Endothelial cell of umbilical vein (primary cell): ENCODE measurements around the gene MYCBP2. TPM values are rescaled to one million over a fixed set of nuclear protein-coding genes. Genes with fewer than 3 reads are reported as not detected.

Experiments
- BruUV-seq: library from RNA; stranded (reverse); fragments of 400-500 nt; replicated peaks from 2 replicates; lab custom pipeline; 2021; lab: Mats Ljungman, UMichigan
- CTCF ChIA-PET: fragments of 300-600, 350-600 bp; sonication (Branson Sonifier 250); formaldehyde crosslinking; loops from one replicate; lab custom pipeline; 2021; ENCODE audit warnings: antibody characterized with exemption, inconsistent platforms; lab: Charles Lee
- POLR2A ChIA-PET: fragments of 300-600, 350-600 bp; sonication (Branson Sonifier 250); formaldehyde crosslinking; loops from one replicate; lab custom pipeline; 2021; ENCODE audit warnings: antibody characterized with exemption, inconsistent platforms; lab: Charles Lee
- DNase-seq: peaks from one replicate; pipeline ENCODE4 v3.0.0-alpha.2; 2011; ENCODE audit warnings: low read depth, low spot score
- FAIRE-seq: peaks from 2 replicates; lab custom pipeline; 2011; peaks lifted over from hg19 to GRCh38; lab: Jason Lieb, UNC
- H2AFZ ChIP-seq: 2 replicates; pipeline ENCODE4 v1.6.0; 2012; ENCODE audit warnings: low read depth, low read length, control low read depth, inconsistent platforms
- H3K27ac ChIP-seq: 2 replicates; pipeline ENCODE4 v1.5.1; 2011; ENCODE audit warnings: low read depth, mild to moderate bottlenecking, control low read depth, low read length, moderate library complexity; ENCODE audit not compliant: insufficient read depth
- H3K27me3 ChIP-seq, 2 experiments: 2 replicates each; pipeline versions ENCODE4 v1.6.0 to v1.6.1; 2011; ENCODE audit warnings: low read length in 2 of 2, mixed read lengths in 1 of 2; ENCODE audit not compliant: control insufficient read depth in 2 of 2, insufficient read depth in 2 of 2
- H3K36me3 ChIP-seq, 2 experiments: 2 replicates in 1 of 2; 3 replicates in 1 of 2; pipeline ENCODE4 v1.5.1; 2011; ENCODE audit warnings: low read length in 2 of 2, mild to moderate bottlenecking in 1 of 2, moderate library complexity in 1 of 2; ENCODE audit not compliant: control insufficient read depth in 2 of 2, insufficient read depth in 2 of 2; ENCODE audit errors: extremely low read depth in 1 of 2
- H3K4me1 ChIP-seq: 3 replicates; pipeline ENCODE4 v1.5.1; 2011; ENCODE audit warnings: mild to moderate bottlenecking, low read length; ENCODE audit not compliant: control insufficient read depth, insufficient read depth; ENCODE audit errors: extremely low read depth
- H3K4me2 ChIP-seq: 2 replicates; pipeline ENCODE4 v1.6.1; 2011; ENCODE audit warnings: low read length, control low read depth, mixed read lengths; ENCODE audit not compliant: insufficient read depth
- H3K4me3 ChIP-seq, 3 experiments: fragments of 200-600 bp in 1 of 3; sonication (generic), shearing (Covaris generic) in 1 of 3; replicated peaks in 1 of 3; 2 replicates each; pipeline ENCODE4 v1.5.1; 2011 to 2016; ENCODE audit warnings: control low read depth in 3 of 3, low read length in 3 of 3, mild to moderate bottlenecking in 2 of 3, inconsistent platforms in 1 of 3, low read depth in 1 of 3, moderate library complexity in 1 of 3; ENCODE audit not compliant: insufficient read depth in 1 of 3
- H3K79me2 ChIP-seq: 2 replicates; pipeline ENCODE4 v1.6.0; 2012; ENCODE audit warnings: low read length, inconsistent platforms; ENCODE audit not compliant: control insufficient read depth, insufficient read depth
- H3K9ac ChIP-seq: replicated peaks from 2 replicates; pipeline ENCODE3; 2011; ENCODE audit warnings: low read length, control low read depth; ENCODE audit not compliant: insufficient read depth; ENCODE audit errors: extremely low read depth
- H3K9me1 ChIP-seq: replicated peaks from 3 replicates; pipeline ENCODE4 v1.6.0; 2011; ENCODE audit warnings: mild to moderate bottlenecking, low read length; ENCODE audit not compliant: control insufficient read depth, insufficient read depth; ENCODE audit errors: extremely low read depth
- H3K9me3 ChIP-seq: replicated peaks from 2 replicates; pipeline ENCODE4 v1.5.1; 2012; ENCODE audit warnings: low read length, inconsistent platforms; ENCODE audit not compliant: control insufficient read depth, insufficient read depth
- H4K20me1 ChIP-seq: replicated peaks from 2 replicates; pipeline ENCODE3; 2011; ENCODE audit warnings: mild to moderate bottlenecking, low read length; ENCODE audit not compliant: control insufficient read depth, insufficient read depth; ENCODE audit errors: extremely low read depth
- EZH2 ChIP-seq: IDR thresholded peaks from 2 replicates; pipeline ENCODE4 v1.6.1; 2012; ENCODE audit warnings: borderline replicate concordance, low read depth, mild to moderate bottlenecking, moderate library complexity, low read length, inconsistent platforms; ENCODE audit not compliant: severe bottlenecking
- FOS ChIP-seq: IDR thresholded peaks from 2 replicates; pipeline ENCODE4 v1.6.1; 2011; ENCODE audit warnings: mild to moderate bottlenecking, low read length, moderate library complexity, borderline replicate concordance; ENCODE audit not compliant: insufficient read depth
- GATA2 ChIP-seq: IDR thresholded peaks from 2 replicates; pipeline ENCODE4 v1.7.0; 2011; ENCODE audit warnings: low read depth, mild to moderate bottlenecking, moderate library complexity, mixed read lengths, low read length; ENCODE audit not compliant: insufficient read length, insufficient read depth
- JUN ChIP-seq: IDR thresholded peaks from 2 replicates; pipeline ENCODE4 v1.6.1; 2011; ENCODE audit warnings: borderline replicate concordance, low read depth; ENCODE audit not compliant: insufficient read length, insufficient read depth
- MYC ChIP-seq: IDR thresholded peaks from one replicate; pipeline ENCODE4 v1.6.1; 2011; ENCODE audit warnings: mild to moderate bottlenecking, low read depth, low read length
- POLR2A ChIP-seq: IDR thresholded peaks from 2 replicates; pipeline ENCODE4 v1.6.1; 2012; ENCODE audit warnings: low read depth, mild to moderate bottlenecking, control low read depth, low read length
- POLR2AphosphoS5 ChIP-seq: IDR thresholded peaks from 2 replicates; pipeline ENCODE4 v1.6.1; 2012; ENCODE audit warnings: low read depth, mild to moderate bottlenecking, control low read depth, low read length, moderate library complexity; ENCODE audit not compliant: insufficient read depth
- dilution Hi-C: fragments of 300-500 bp; cut with MboI; formaldehyde crosslinking; loops from one replicate; pipeline ENCODE4 v1.15.0; 2019; ENCODE audit warnings: low sequenced_read_pairs; ENCODE audit not compliant: extremely low pct_ligation_motif_present
- intact Hi-C: fragments of 100-400 bp; cut with micrococcal nuclease; formaldehyde crosslinking; loops from one replicate; pipeline ENCODE4 v1.10.0; 2022
- polyA plus RNA-seq, 4 experiments: library from polyadenylated mRNA; depleted of rRNA in 3 of 4; stranded (reverse) in 3 of 4; unstranded in 1 of 4; fragments of >200 nt; gene quantifications; 2 replicates each; pipeline versions ENCODE4 v1.2.1 to v1.2.3, GENCODE V29; 2011 to 2012; ENCODE audit warnings: missing spikeins in 1 of 4
- total RNA-seq: library from RNA; stranded (reverse); gene quantifications from 2 replicates; pipeline ENCODE4 v1.2.3, GENCODE V29; 2021
- TF ChIP-seq, protein P1 (sequence below), 2 donors: IDR thresholded peaks; 1 replicate in 1 of 2; 2 replicates in 1 of 2; pipeline ENCODE4 v1.5.1; 2011; ENCODE audit warnings: low read length in 2 of 2, mild to moderate bottlenecking in 2 of 2, moderate library complexity in 2 of 2, control low read depth in 1 of 2, inconsistent platforms in 1 of 2, low read depth in 1 of 2; ENCODE audit not compliant: insufficient read depth in 1 of 2; ENCODE audit errors: extremely low read depth in 1 of 2
- TF ChIP-seq, protein P2 (sequence below): IDR thresholded peaks from 2 replicates; pipeline ENCODE4 v1.6.1; 2011; ENCODE audit not compliant: insufficient read depth, insufficient read length

Gene MYCBP2
- total and polyA plus RNA-seq, 2 donors (not counting 3 experiments of a cell fraction or from before 2014, with no cell fraction given) = 30.5 to 89.8 TPM

DNA sequence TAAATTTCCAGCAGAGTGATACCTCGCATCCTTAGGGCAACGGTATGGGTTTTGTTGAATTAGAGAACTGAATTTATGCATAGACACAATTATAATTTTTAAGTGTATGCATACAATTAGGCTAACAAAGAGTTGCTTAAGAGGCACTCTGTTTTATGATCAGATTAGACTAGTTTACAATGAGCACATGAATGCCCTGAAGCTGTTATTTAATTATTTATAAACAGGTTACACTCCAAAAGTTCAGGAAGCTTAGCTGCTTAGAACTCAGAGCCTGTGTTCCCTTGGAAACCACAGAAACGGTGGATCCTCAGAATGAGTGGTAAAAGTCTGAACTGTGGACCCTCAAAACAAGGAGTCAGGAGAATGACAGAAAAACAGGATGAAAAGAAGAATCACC is 227.5 kb downstream of the MYCBP2 start:
- Histone ChIP-seq H3K9ac (no peak overlapping the region), H3K9me3 (no peaks in the 10 kb centered on the region), H3K79me2 (no peaks in the 10 kb centered on the region), H3K9me1 (no peaks in the 10 kb centered on the region), H3K4me3 (no peak overlapping the region), H3K36me3 (peaks cover 9 to 10% of the 10 kb centered on the region in 2 experiments), H3K27me3 (no peaks in the 10 kb centered on the region), H2AFZ (no peak overlapping the region), H3K4me2 (no peak overlapping the region), H3K4me1 (no peaks in the 10 kb centered on the region), H3K27ac (no peak overlapping the region), H4K20me1 (no peaks in the 10 kb centered on the region)
- dilution Hi-C loops = no loop called here
- BruUV-seq = no TSS peak
- no peak for TF ChIP-seq POLR2AphosphoS5
- TF ChIP-seq JUN = no peak
- TF ChIP-seq POLR2A = no peak
- TF ChIP-seq MYC = no peak
- no peak for TF ChIP-seq EZH2
- TF ChIP-seq, protein P1, sequence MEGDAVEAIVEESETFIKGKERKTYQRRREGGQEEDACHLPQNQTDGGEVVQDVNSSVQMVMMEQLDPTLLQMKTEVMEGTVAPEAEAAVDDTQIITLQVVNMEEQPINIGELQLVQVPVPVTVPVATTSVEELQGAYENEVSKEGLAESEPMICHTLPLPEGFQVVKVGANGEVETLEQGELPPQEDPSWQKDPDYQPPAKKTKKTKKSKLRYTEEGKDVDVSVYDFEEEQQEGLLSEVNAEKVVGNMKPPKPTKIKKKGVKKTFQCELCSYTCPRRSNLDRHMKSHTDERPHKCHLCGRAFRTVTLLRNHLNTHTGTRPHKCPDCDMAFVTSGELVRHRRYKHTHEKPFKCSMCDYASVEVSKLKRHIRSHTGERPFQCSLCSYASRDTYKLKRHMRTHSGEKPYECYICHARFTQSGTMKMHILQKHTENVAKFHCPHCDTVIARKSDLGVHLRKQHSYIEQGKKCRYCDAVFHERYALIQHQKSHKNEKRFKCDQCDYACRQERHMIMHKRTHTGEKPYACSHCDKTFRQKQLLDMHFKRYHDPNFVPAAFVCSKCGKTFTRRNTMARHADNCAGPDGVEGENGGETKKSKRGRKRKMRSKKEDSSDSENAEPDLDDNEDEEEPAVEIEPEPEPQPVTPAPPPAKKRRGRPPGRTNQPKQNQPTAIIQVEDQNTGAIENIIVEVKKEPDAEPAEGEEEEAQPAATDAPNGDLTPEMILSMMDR (IDR thresholded peaks at IDR 0.05; ENCODE audit: extremely low read depth in 1 of 2, insufficient read depth in 1 of 2, low read depth in 1 of 2, low read length in 2 of 2) = no peak
- TF ChIP-seq, protein P2, sequence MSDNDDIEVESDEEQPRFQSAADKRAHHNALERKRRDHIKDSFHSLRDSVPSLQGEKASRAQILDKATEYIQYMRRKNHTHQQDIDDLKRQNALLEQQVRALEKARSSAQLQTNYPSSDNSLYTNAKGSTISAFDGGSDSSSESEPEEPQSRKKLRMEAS = no peak
- TF ChIP-seq FOS = no peak
- TF ChIP-seq GATA2 = no peak
- intact Hi-C loops = no loop called here
- ChIA-PET CTCF (interaction anchor here (1.5 kb wide), 1 partner anchor 15 kb away, joined by 3 read pairs; no protein-coding TSS in a partner anchor), POLR2A (no interaction called here)
- FAIRE-seq (no peak), DNase-seq (no peak)
